WTC11 (cell line): ENCODE data around the gene TMEM94. TPM values are rescaled to one million over a fixed set of nuclear protein-coding genes. Genes with fewer than 3 reads are reported as not detected.

ENCODE experiments used
- ATAC-seq: fragments of 200-7000 bp; cut with Tn5 transposase; 2 replicates; pipeline ENCODE4 v1.10.0; 2021; ENCODE audit warnings: mild to moderate bottlenecking, moderate library complexity
- CTCF ChIA-PET: fragments of 300-600 bp; sonication (Branson Sonifier 250); formaldehyde crosslinking; loops from one replicate; lab custom pipeline; 2021; ENCODE audit warnings: antibody characterized with exemption; lab: Charles Lee
- POLR2A ChIA-PET: fragments of 350-600 bp; sonication (Branson Sonifier 250); formaldehyde crosslinking; loops from one replicate; lab custom pipeline; 2021; ENCODE audit warnings: antibody characterized with exemption; lab: Charles Lee
- DNase-seq: peaks from one replicate; pipeline ENCODE4 v3.0.0; 2021; ENCODE audit warnings: low spot score
- H3K27ac Mint-ChIP-seq: 2 replicates; pipeline ENCODE4 v1.8.0; 2021; ENCODE audit warnings: mixed read lengths
- H3K27me3 Mint-ChIP-seq: 2 replicates; pipeline ENCODE4 v1.8.0; 2021; ENCODE audit warnings: low read depth, mild to moderate bottlenecking, moderate library complexity, mixed read lengths
- H3K36me3 Mint-ChIP-seq: 2 replicates; pipeline ENCODE4 v1.8.0; 2021; ENCODE audit warnings: mixed read lengths
- H3K4me1 Mint-ChIP-seq: 2 replicates; pipeline ENCODE4 v1.8.0; 2022; ENCODE audit warnings: mixed read lengths
- H3K4me3 Mint-ChIP-seq: 2 replicates; pipeline ENCODE4 v1.8.0; 2021; ENCODE audit warnings: mild to moderate bottlenecking, moderate library complexity, mixed read lengths
- H3K9me3 Mint-ChIP-seq: 2 replicates; pipeline ENCODE4 v1.8.0; 2021; ENCODE audit warnings: mixed read lengths
- CREM ChIP-seq: sonication (generic); formaldehyde crosslinking; IDR thresholded peaks from 2 replicates; pipeline ENCODE4 v1.8.1; 2022; ENCODE audit warnings: mild to moderate bottlenecking, missing genetic modification reagents, moderate library complexity
- CTCF ChIP-seq: fragments of 200-600 bp; IDR thresholded peaks from 2 replicates; pipeline ENCODE4 v1.8.0; 2022; ENCODE audit warnings: antibody characterized with exemption
- FOXK1 ChIP-seq: sonication (generic); formaldehyde crosslinking; IDR thresholded peaks from 2 replicates; pipeline ENCODE4 v1.8.0; 2022; ENCODE audit warnings: mild to moderate bottlenecking, moderate library complexity, missing genetic modification reagents
- JUN ChIP-seq: sonication (generic); formaldehyde crosslinking; IDR thresholded peaks from 2 replicates; pipeline ENCODE4 v1.8.0; 2023; ENCODE audit warnings: mild to moderate bottlenecking, missing genetic modification reagents
- NR2C2 ChIP-seq: sonication (generic); formaldehyde crosslinking; IDR thresholded peaks from 2 replicates; pipeline ENCODE4 v1.8.0; 2022; ENCODE audit warnings: mild to moderate bottlenecking, missing genetic modification reagents
- OVOL2 ChIP-seq: fragments of 250-450 bp; sonication (Bioruptor Pico); IDR thresholded peaks from 2 replicates; pipeline ENCODE4 v1.9.0; 2021; ENCODE audit warnings: mild to moderate bottlenecking, borderline replicate concordance
- PREB ChIP-seq: sonication (generic); formaldehyde crosslinking; IDR thresholded peaks from 2 replicates; pipeline ENCODE4 v1.8.1; 2022; ENCODE audit warnings: mild to moderate bottlenecking, missing genetic modification reagents, moderate library complexity, borderline replicate concordance
- PRRX2 ChIP-seq: fragments of 250-450 bp; sonication (Bioruptor Pico); IDR thresholded peaks from 2 replicates; pipeline ENCODE4 v1.8.0; 2021; ENCODE audit warnings: mild to moderate bottlenecking
- SP1 ChIP-seq: sonication (generic); formaldehyde crosslinking; conservative IDR thresholded peaks from 2 replicates; pipeline ENCODE4 v1.8.1; 2022; ENCODE audit warnings: missing genetic modification reagents
- USF2 ChIP-seq: sonication (generic); formaldehyde crosslinking; IDR thresholded peaks from 2 replicates; pipeline ENCODE4 v1.8.1; 2023; ENCODE audit warnings: mild to moderate bottlenecking, missing genetic modification reagents, moderate library complexity
- ZBTB21 ChIP-seq: sonication (generic); formaldehyde crosslinking; IDR thresholded peaks from 2 replicates; pipeline ENCODE4 v1.8.1; 2023; ENCODE audit warnings: mild to moderate bottlenecking, missing genetic modification reagents, borderline replicate concordance
- ZNF138 ChIP-seq: sonication (generic); formaldehyde crosslinking; conservative IDR thresholded peaks from 2 replicates; pipeline ENCODE4 v1.8.1; 2022; ENCODE audit warnings: mild to moderate bottlenecking, moderate library complexity, missing genetic modification reagents
- ZNF263 ChIP-seq: sonication (generic); formaldehyde crosslinking; IDR thresholded peaks from 2 replicates; pipeline ENCODE4 v1.8.1; 2022; ENCODE audit warnings: low read depth, mild to moderate bottlenecking, moderate library complexity, missing genetic modification reagents
- ZNF317 ChIP-seq: sonication (generic); formaldehyde crosslinking; IDR thresholded peaks from 2 replicates; pipeline ENCODE4 v1.8.1; 2023; ENCODE audit warnings: low read depth, mild to moderate bottlenecking, moderate library complexity, missing genetic modification reagents, borderline replicate concordance
- ZNF396 ChIP-seq: fragments of 250-450 bp; sonication (Bioruptor Pico); IDR thresholded peaks from 2 replicates; pipeline ENCODE4 v1.8.0; 2021; ENCODE audit warnings: mild to moderate bottlenecking, moderate library complexity, borderline replicate concordance
- ZNF425 ChIP-seq: fragments of 250-450 bp; sonication (Bioruptor Pico); conservative IDR thresholded peaks from 2 replicates; pipeline ENCODE4 v1.9.0; 2021; ENCODE audit warnings: mild to moderate bottlenecking
- ZNF512 ChIP-seq: sonication (generic); formaldehyde crosslinking; IDR thresholded peaks from 2 replicates; pipeline ENCODE4 v1.8.1; 2022; ENCODE audit warnings: missing genetic modification reagents, borderline replicate concordance
- total RNA-seq: library from RNA; stranded (reverse); gene quantifications from 3 replicates; pipeline ENCODE4 v1.2.3, GENCODE V29; 2021
- TF ChIP-seq, protein P1 (sequence below): sonication (generic); formaldehyde crosslinking; IDR thresholded peaks from 2 replicates; pipeline ENCODE4 v1.8.1; 2023; ENCODE audit warnings: mild to moderate bottlenecking, missing genetic modification reagents, borderline replicate concordance
- TF ChIP-seq, protein P2 (sequence below): fragments of 250-450 bp; sonication (Bioruptor Pico); IDR thresholded peaks from 2 replicates; pipeline ENCODE4 v1.9.0; 2021; ENCODE audit warnings: mild to moderate bottlenecking
- TF ChIP-seq, protein P3 (sequence below): sonication (generic); formaldehyde crosslinking; IDR thresholded peaks from 2 replicates; pipeline ENCODE4 v1.8.1; 2022; ENCODE audit warnings: low read depth, mild to moderate bottlenecking, moderate library complexity, missing genetic modification reagents, borderline replicate concordance

TMEM94 gene
- total RNA-seq, 1 experiment from 2014 or later = 76.9 TPM

- POLR2A ChIA-PET = no interaction called here
- H3K4me3 Mint-ChIP-seq = no peak overlapping the region
- peak overlapping the region; percentile 88 for H3K27ac Mint-ChIP-seq
- no peak for TF ChIP-seq ZNF396 (CRISPR knock-in tag)
- TF ChIP-seq FOXK1 = no peak
- TF ChIP-seq, protein P1, sequence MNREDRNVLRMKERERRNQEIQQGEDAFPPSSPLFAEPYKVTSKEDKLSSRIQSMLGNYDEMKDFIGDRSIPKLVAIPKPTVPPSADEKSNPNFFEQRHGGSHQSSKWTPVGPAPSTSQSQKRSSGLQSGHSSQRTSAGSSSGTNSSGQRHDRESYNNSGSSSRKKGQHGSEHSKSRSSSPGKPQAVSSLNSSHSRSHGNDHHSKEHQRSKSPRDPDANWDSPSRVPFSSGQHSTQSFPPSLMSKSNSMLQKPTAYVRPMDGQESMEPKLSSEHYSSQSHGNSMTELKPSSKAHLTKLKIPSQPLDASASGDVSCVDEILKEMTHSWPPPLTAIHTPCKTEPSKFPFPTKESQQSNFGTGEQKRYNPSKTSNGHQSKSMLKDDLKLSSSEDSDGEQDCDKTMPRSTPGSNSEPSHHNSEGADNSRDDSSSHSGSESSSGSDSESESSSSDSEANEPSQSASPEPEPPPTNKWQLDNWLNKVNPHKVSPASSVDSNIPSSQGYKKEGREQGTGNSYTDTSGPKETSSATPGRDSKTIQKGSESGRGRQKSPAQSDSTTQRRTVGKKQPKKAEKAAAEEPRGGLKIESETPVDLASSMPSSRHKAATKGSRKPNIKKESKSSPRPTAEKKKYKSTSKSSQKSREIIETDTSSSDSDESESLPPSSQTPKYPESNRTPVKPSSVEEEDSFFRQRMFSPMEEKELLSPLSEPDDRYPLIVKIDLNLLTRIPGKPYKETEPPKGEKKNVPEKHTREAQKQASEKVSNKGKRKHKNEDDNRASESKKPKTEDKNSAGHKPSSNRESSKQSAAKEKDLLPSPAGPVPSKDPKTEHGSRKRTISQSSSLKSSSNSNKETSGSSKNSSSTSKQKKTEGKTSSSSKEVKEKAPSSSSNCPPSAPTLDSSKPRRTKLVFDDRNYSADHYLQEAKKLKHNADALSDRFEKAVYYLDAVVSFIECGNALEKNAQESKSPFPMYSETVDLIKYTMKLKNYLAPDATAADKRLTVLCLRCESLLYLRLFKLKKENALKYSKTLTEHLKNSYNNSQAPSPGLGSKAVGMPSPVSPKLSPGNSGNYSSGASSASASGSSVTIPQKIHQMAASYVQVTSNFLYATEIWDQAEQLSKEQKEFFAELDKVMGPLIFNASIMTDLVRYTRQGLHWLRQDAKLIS (CRISPR knock-in tag) = no peak
- no peak for TF ChIP-seq OVOL2 (CRISPR knock-in tag)
- no peak for TF ChIP-seq SP1
- TF ChIP-seq ZNF317 (CRISPR knock-in tag) = no peak
- no peak for TF ChIP-seq ZNF263 (CRISPR knock-in tag)
- no peak for TF ChIP-seq PRRX2 (CRISPR knock-in tag)
- TF ChIP-seq JUN = no peak
- no peaks in the 10 kb centered on the region for H3K36me3 Mint-ChIP-seq
- CTCF ChIA-PET = interaction anchor here (1.1 to 2.2 kb wide), 3 partner anchors 24 to 93 kb away, joined by 5 read pairs; partner anchors contain the start of gene TSEN54
- DNase-seq (no peak), ATAC-seq (no peak)
- H3K9me3 Mint-ChIP-seq = no peaks in the 10 kb centered on the region
- H3K4me1 Mint-ChIP-seq = peaks cover 19% of the 10 kb centered on the region
- no peaks in the 10 kb centered on the region for H3K27me3 Mint-ChIP-seq
Observed at GRCh38 chr17:75539967-75540729, 83.7 kb downstream of the TMEM94 start.

GRCh38 chr17:75540923-75541503 lies 84.6 kb downstream of the TMEM94 start:
- H3K9me3 Mint-ChIP-seq = no peaks in the 10 kb centered on the region
- DNase-seq (no peak), ATAC-seq (no peak)
- ChIA-PET CTCF (interaction anchor here (1.7 kb wide), 1 partner anchor 92 kb away, joined by 4 read pairs; no protein-coding TSS in a partner anchor), POLR2A (no interaction called here)
- peaks cover 26% of the 10 kb centered on the region for H3K4me1 Mint-ChIP-seq
- no peaks in the 10 kb centered on the region for H3K36me3 Mint-ChIP-seq
- peak overlapping the region; percentile 88 for H3K27ac Mint-ChIP-seq
- H3K4me3 Mint-ChIP-seq = no peak overlapping the region
- H3K27me3 Mint-ChIP-seq = no peaks in the 10 kb centered on the region
- TF ChIP-seq, protein P2, sequence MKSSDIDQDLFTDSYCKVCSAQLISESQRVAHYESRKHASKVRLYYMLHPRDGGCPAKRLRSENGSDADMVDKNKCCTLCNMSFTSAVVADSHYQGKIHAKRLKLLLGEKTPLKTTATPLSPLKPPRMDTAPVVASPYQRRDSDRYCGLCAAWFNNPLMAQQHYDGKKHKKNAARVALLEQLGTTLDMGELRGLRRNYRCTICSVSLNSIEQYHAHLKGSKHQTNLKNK (CRISPR knock-in tag) = no peak
- TF ChIP-seq PREB (CRISPR knock-in tag) = no peak
- no peak for TF ChIP-seq NR2C2 (CRISPR knock-in tag)
- no peak for TF ChIP-seq ZNF425
- no peak for TF ChIP-seq CTCF
- no peak for TF ChIP-seq ZBTB21 (CRISPR knock-in tag)
- TF ChIP-seq ZNF138 (CRISPR knock-in tag) = no peak
- TF ChIP-seq USF2 (CRISPR knock-in tag) = no peak
- TF ChIP-seq, protein P3, sequence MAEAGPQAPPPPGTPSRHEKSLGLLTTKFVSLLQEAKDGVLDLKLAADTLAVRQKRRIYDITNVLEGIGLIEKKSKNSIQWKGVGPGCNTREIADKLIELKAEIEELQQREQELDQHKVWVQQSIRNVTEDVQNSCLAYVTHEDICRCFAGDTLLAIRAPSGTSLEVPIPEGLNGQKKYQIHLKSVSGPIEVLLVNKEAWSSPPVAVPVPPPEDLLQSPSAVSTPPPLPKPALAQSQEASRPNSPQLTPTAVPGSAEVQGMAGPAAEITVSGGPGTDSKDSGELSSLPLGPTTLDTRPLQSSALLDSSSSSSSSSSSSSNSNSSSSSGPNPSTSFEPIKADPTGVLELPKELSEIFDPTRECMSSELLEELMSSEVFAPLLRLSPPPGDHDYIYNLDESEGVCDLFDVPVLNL (CRISPR knock-in tag) = no peak
- no peak for TF ChIP-seq CREM (CRISPR knock-in tag)
- TF ChIP-seq ZNF512 (CRISPR knock-in tag) = no peak
